ENCODE measurements around the gene SEPSECS. TPM values are rescaled to one million over a fixed set of nuclear protein-coding genes. Genes with fewer than 3 reads are reported as not detected.

Gene SEPSECS
- total RNA-seq, 1 experiment from 2014 or later = 9.1 TPM

- BruUV-seq (replicated peaks) = no TSS peak
These were observed 63.2 kb downstream of the SEPSECS start for GRCh38 chr4:25096981-25097443.

DNA sequence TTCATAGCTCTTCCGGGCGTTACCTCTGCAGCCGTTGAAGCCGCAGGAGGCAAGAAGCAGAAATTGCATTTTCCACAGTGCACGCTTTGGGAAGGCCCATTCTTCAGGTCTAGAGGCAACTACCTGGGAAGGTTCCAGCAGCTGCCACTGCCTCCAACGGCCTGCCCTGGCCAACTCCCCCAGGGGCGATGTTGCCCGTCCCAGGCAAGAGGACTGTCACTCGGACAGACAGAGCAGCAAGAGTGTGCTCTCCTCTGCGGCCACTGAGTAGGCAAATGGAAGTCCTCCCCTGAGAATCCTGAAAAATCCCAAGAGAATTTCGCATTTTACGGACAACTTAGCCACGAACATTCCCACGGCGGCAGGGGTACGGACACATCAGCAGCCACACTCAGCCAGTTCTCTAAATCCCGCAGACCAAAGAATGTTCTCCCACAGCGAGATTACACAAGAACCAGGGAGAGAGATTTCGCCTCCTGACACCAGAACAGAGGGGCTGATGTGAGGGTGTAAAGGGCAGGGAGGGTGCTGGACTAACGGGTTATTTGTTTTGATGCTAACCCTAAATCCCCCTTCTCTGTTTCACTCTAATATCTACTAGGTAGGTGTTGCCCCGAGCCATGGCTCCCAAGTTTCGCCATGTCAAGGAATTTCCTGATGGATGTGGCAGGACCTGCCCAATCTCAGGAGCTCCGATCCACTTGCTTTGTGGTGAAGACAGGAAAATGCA, 63.8 kb downstream of the SEPSECS start:
- no peaks in the 10 kb centered on the region for H3K9me2 ChIP-seq (ENCODE audit: insufficient read depth)
- H3K4me2 ChIP-seq = no peak overlapping the region
- H3K4me3 ChIP-seq = no peak overlapping the region
- H3K9me3 ChIP-seq (ENCODE audit: insufficient read depth, low read depth) = no peaks in the 10 kb centered on the region
- no peaks in the 10 kb centered on the region for H3F3A ChIP-seq (ENCODE audit: insufficient read depth, low read depth)
- intact Hi-C loops (cut with micrococcal nuclease; ENCODE audit: unreplicated experiment) = no loop called here
- no peaks in the 10 kb centered on the region for H4K20me1 ChIP-seq (ENCODE audit: insufficient read depth)
- no peaks in the 10 kb centered on the region for H3K36me3 ChIP-seq (ENCODE audit: low read depth)
- H3K27ac ChIP-seq = no peak overlapping the region
- no TSS peak for BruUV-seq (replicated peaks)
- ChIA-PET POLR2A (ENCODE audit: unreplicated experiment) (no interaction called here), CTCF (no interaction called here)
- TF ChIP-seq CTCF (conservative IDR thresholded peaks at IDR 0.05) = no peak
- no peak for TF ChIP-seq EZH2 (IDR thresholded peaks at IDR 0.05; ENCODE audit: low read depth)
- no peaks in the 10 kb centered on the region for H3K4me1 ChIP-seq (replicated peaks; ENCODE audit: insufficient read depth)
- DNase-seq = no peak
- H2AFZ ChIP-seq = no peak overlapping the region
- no peaks in the 10 kb centered on the region for H3K79me2 ChIP-seq (ENCODE audit: low read depth)
- H3K27me3 ChIP-seq (ENCODE audit: insufficient read depth, low read depth) = no peaks in the 10 kb centered on the region

More at GRCh38 chr4:25096981-25097443, 63.2 kb downstream of the SEPSECS start:
- no peaks in the 10 kb centered on the region for H3K9me2 ChIP-seq (ENCODE audit: insufficient read depth)
- no peak overlapping the region for H2AFZ ChIP-seq
- no peaks in the 10 kb centered on the region for H3F3A ChIP-seq (ENCODE audit: insufficient read depth, low read depth)
- no peaks in the 10 kb centered on the region for H3K79me2 ChIP-seq (ENCODE audit: low read depth)
- TF ChIP-seq CTCF (conservative IDR thresholded peaks at IDR 0.05) (no peak), EZH2 (IDR thresholded peaks at IDR 0.05; ENCODE audit: low read depth) (no peak)
- H3K27ac ChIP-seq = no peak overlapping the region
- no peaks in the 10 kb centered on the region for H4K20me1 ChIP-seq (ENCODE audit: insufficient read depth)
- H3K4me1 ChIP-seq (replicated peaks; ENCODE audit: insufficient read depth) = no peaks in the 10 kb centered on the region
- CTCF ChIA-PET = no interaction called here
- no peaks in the 10 kb centered on the region for H3K27me3 ChIP-seq (ENCODE audit: insufficient read depth, low read depth)
- POLR2A ChIA-PET (ENCODE audit: unreplicated experiment) = no interaction called here
- no peak overlapping the region for H3K4me3 ChIP-seq
- no peak overlapping the region for H3K4me2 ChIP-seq
- no peaks in the 10 kb centered on the region for H3K36me3 ChIP-seq (ENCODE audit: low read depth)
- H3K9me3 ChIP-seq (ENCODE audit: insufficient read depth, low read depth) = no peaks in the 10 kb centered on the region
- no peak for DNase-seq
- intact Hi-C loops (cut with micrococcal nuclease; ENCODE audit: unreplicated experiment) = no loop called here

DNA sequence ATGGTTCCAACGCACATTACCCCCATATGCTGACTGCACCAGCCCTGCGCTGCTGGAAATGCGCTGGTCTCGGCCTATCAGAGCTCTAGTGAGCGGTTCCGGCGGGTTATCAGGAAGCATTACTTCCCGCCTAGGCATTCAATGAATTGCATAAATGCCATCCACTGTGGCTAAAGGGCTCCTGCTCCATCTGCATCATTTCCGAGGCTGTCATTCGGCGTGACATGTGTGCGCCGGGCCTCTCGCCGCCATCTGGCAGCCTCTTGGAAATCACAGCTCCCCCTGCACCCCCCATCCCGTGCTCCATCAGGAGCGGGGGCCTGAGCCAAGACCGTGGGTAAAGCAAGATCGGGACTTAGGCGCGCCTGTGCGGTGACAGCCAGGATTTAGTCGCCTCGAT, 64.4 kb downstream of the SEPSECS start:
- no peaks in the 10 kb centered on the region for H4K20me1 ChIP-seq (ENCODE audit: insufficient read depth)
- H3K9me2 ChIP-seq (ENCODE audit: insufficient read depth) = no peaks in the 10 kb centered on the region
- intact Hi-C loops (cut with micrococcal nuclease; ENCODE audit: unreplicated experiment) = no loop called here
- no peak overlapping the region for H2AFZ ChIP-seq
- POLR2A ChIA-PET (ENCODE audit: unreplicated experiment) = no interaction called here
- no peaks in the 10 kb centered on the region for H3K36me3 ChIP-seq (ENCODE audit: low read depth)
- H3F3A ChIP-seq (ENCODE audit: insufficient read depth, low read depth) = no peaks in the 10 kb centered on the region
- H3K27ac ChIP-seq = no peak overlapping the region
- no peak overlapping the region for H3K4me2 ChIP-seq
- no peak overlapping the region for H3K4me3 ChIP-seq
- no peaks in the 10 kb centered on the region for H3K9me3 ChIP-seq (ENCODE audit: insufficient read depth, low read depth)
- no peak for TF ChIP-seq CTCF (conservative IDR thresholded peaks at IDR 0.05)
- TF ChIP-seq EZH2 (IDR thresholded peaks at IDR 0.05; ENCODE audit: low read depth) = no peak
- H3K79me2 ChIP-seq (ENCODE audit: low read depth) = no peaks in the 10 kb centered on the region
- CTCF ChIA-PET = no interaction called here
- no peaks in the 10 kb centered on the region for H3K4me1 ChIP-seq (replicated peaks; ENCODE audit: insufficient read depth)
- BruUV-seq (replicated peaks) = no TSS peak
- H3K27me3 ChIP-seq (ENCODE audit: insufficient read depth, low read depth) = no peaks in the 10 kb centered on the region
- no peak for DNase-seq
